KMS-11 (cell line): Measurements from ENCODE around the gene KRT39.

ENCODE experiments used
- H2AFZ ChIP-seq: fragments of 200-600 bp; sonication (generic); 2 replicates; pipeline ENCODE4 v1.6.1; 2016; ENCODE audit warnings: antibody characterized with exemption, mixed run types, low read depth
- H3K27ac ChIP-seq: fragments of 200-600 bp; sonication (generic); 2 replicates; pipeline ENCODE4 v1.6.1; 2016; ENCODE audit warnings: mild to moderate bottlenecking, mixed run types
- H3K27me3 ChIP-seq: fragments of 200-600 bp; sonication (generic); 2 replicates; pipeline ENCODE4 v1.6.1; 2017; ENCODE audit warnings: mild to moderate bottlenecking, low read depth, mixed run types, moderate library complexity; ENCODE audit not compliant: insufficient read depth
- H3K36me3 ChIP-seq: fragments of 200-600 bp; sonication (generic); 2 replicates; pipeline ENCODE4 v1.6.1; 2017; ENCODE audit warnings: mild to moderate bottlenecking, mixed run types; ENCODE audit not compliant: insufficient read depth
- H3K4me1 ChIP-seq: fragments of 200-600 bp; sonication (generic); 2 replicates; pipeline ENCODE4 v1.6.1; 2016; ENCODE audit warnings: mild to moderate bottlenecking, low read depth, mixed run types; ENCODE audit not compliant: poor library complexity, severe bottlenecking
- H3K4me2 ChIP-seq: fragments of 200-600 bp; sonication (generic); 2 replicates; pipeline ENCODE4 v1.7.0; 2016; ENCODE audit warnings: mild to moderate bottlenecking, mixed run types
- H3K4me3 ChIP-seq: fragments of 200-600 bp; sonication (generic); IDR thresholded peaks from 2 replicates; pipeline ENCODE4 v1.6.1; 2017; ENCODE audit warnings: low read depth, low read length, mixed read lengths; ENCODE audit not compliant: insufficient read depth
- H3K79me2 ChIP-seq: fragments of 200-600 bp; sonication (generic); 2 replicates; pipeline ENCODE4 v1.6.1; 2016; ENCODE audit warnings: low read depth, mixed run types; ENCODE audit not compliant: insufficient read depth
- H3K9ac ChIP-seq: fragments of 200-600 bp; sonication (generic); 2 replicates; pipeline ENCODE4 v1.6.1; 2016; ENCODE audit warnings: mild to moderate bottlenecking, mixed run types
- H4K20me1 ChIP-seq: fragments of 200-600 bp; sonication (generic); 2 replicates; pipeline ENCODE4 v1.6.1; 2016; ENCODE audit warnings: mild to moderate bottlenecking, mixed run types; ENCODE audit not compliant: insufficient read depth
- TF ChIP-seq, protein P1 (sequence below): fragments of 200-600 bp; sonication (generic); conservative IDR thresholded peaks from 2 replicates; pipeline ENCODE4 v1.6.1; 2017; ENCODE audit warnings: low read depth, mild to moderate bottlenecking, antibody characterized with exemption, low read length, moderate library complexity, mixed read lengths

Gene KRT39

DNA sequence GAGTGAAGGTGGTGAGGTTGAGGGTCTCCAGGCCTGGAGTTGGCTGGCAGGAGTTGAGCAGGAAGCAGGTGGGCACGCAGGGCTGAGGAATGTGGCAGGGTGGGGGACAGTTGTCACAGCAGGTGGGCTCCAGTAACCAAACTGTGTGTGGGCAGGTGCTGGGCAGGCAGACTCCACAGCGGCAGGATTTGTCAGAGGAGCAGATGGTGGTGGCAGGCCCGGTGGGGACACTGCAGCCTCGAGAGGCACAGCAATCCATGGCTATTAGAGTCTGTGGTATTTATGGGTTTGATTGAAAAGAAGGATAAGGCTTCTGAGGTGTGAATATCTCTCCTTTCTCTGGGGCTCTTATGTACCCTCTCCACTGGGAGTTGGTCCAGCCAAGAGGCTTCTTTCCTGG, 27.1 kb upstream of the KRT39 start, which contains the start of gene KRTAP3-3:
KRTAP3-3 (minus strand) TSS at position 326 of the 400 bp plus-strand sequence; CDS start at position 259, 67 bp downstream.
- H3K79me2 ChIP-seq, result no peaks in the 10 kb centered on the region
- H2AFZ ChIP-seq, result no peak within 1 kb of the TSS
- no peaks in the 10 kb centered on the region for H3K36me3 ChIP-seq
- H3K27me3 ChIP-seq, result no peaks in the 10 kb centered on the region
- no peak within 1 kb of the TSS for H3K9ac ChIP-seq
- H3K4me3 ChIP-seq, result no peak within 1 kb of the TSS
- no peak within 1 kb of the TSS for H3K27ac ChIP-seq
- H4K20me1 ChIP-seq, result no peaks in the 10 kb centered on the region
- TF ChIP-seq, protein P1, sequence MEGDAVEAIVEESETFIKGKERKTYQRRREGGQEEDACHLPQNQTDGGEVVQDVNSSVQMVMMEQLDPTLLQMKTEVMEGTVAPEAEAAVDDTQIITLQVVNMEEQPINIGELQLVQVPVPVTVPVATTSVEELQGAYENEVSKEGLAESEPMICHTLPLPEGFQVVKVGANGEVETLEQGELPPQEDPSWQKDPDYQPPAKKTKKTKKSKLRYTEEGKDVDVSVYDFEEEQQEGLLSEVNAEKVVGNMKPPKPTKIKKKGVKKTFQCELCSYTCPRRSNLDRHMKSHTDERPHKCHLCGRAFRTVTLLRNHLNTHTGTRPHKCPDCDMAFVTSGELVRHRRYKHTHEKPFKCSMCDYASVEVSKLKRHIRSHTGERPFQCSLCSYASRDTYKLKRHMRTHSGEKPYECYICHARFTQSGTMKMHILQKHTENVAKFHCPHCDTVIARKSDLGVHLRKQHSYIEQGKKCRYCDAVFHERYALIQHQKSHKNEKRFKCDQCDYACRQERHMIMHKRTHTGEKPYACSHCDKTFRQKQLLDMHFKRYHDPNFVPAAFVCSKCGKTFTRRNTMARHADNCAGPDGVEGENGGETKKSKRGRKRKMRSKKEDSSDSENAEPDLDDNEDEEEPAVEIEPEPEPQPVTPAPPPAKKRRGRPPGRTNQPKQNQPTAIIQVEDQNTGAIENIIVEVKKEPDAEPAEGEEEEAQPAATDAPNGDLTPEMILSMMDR, result no peak
- no peak within 1 kb of the TSS for H3K4me2 ChIP-seq
- no peaks in the 10 kb centered on the region for H3K4me1 ChIP-seq

DNA sequence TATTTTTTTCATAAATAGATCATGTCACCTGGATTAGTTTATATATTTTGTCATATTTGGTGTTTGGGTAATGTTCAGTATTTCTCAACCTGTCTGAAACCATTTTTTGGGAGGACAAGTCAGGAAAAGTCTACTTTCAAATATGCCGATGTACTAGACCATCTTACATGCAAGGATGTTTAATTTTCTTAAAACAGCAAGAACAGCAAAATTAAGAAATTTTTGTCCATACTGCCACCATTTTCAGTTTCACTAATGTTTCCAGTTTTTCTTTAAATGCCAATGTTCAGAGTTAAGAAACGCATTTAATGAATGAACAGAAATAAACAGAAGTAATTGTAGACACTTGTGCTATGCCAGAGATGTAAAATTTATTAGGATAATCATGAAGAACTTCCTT, 26.3 kb upstream of the KRT39 start:
- Histone ChIP-seq H3K4me2 (no peak overlapping the region), H3K9ac (no peak overlapping the region), H4K20me1 (no peaks in the 10 kb centered on the region), H3K36me3 (no peaks in the 10 kb centered on the region), H3K27me3 (no peaks in the 10 kb centered on the region), H2AFZ (no peak overlapping the region), H3K4me1 (no peaks in the 10 kb centered on the region), H3K4me3 (no peak overlapping the region), H3K27ac (no peak overlapping the region), H3K79me2 (no peaks in the 10 kb centered on the region)
- TF ChIP-seq, protein P1, result no peak

DNA sequence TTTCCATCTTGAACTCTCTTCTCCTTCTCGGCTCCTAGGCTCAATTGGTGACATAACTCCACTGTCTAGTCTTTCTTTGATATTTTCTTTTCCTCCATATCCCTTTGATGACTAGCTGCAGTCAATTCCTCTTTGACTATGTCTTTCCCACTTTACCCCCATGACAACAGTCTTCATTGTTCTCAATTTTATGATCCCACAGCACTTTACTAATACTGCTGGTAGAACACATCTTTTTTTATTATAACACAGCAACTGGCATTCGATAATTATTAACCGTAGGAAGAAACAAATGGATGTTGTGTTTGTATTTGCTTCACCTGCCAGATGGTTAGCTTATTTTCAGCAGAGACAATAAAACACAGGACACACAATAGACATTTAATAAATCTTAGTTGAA, 25.9 kb upstream of the KRT39 start:
- TF ChIP-seq, protein P1, result no peak
- no peak overlapping the region for H2AFZ ChIP-seq
- no peaks in the 10 kb centered on the region for H3K79me2 ChIP-seq
- no peak overlapping the region for H3K9ac ChIP-seq
- no peaks in the 10 kb centered on the region for H3K4me1 ChIP-seq
- no peak overlapping the region for H3K4me3 ChIP-seq
- H3K36me3 ChIP-seq, result no peaks in the 10 kb centered on the region
- H3K27ac ChIP-seq, result no peak overlapping the region
- no peaks in the 10 kb centered on the region for H3K27me3 ChIP-seq
- H3K4me2 ChIP-seq, result no peak overlapping the region
- no peaks in the 10 kb centered on the region for H4K20me1 ChIP-seq

DNA sequence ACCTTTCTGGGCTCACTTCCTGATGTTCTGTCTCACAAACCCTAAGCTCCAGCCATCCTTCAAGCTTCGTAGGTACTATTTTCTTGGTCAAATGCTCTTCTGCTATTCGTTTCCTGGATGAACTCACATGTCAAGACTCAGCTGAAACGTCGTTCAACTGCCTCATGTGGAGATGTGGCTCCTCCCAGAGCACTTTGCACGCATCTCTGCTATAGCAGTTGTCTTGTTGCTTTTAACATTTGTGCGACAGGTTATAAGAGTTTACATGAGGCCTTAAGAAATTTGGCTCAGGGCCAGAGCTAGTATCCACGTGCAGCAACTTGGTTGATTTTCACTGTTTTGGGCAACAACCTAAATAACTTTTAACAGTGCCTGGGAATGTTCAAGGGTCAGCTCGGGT, 20.2 kb upstream of the KRT39 start:
- Histone ChIP-seq H3K4me1 (no peaks in the 10 kb centered on the region), H3K4me2 (no peak overlapping the region), H4K20me1 (no peaks in the 10 kb centered on the region), H3K9ac (no peak overlapping the region), H2AFZ (no peak overlapping the region), H3K4me3 (no peak overlapping the region), H3K27ac (no peak overlapping the region), H3K36me3 (no peaks in the 10 kb centered on the region), H3K27me3 (no peaks in the 10 kb centered on the region), H3K79me2 (no peaks in the 10 kb centered on the region)
- TF ChIP-seq, protein P1, result no peak
